Endodermal cell (in vitro differentiated cells): ENCODE results near the gene TNNC1. TPM values are rescaled to one million over a fixed set of nuclear protein-coding genes. Genes with fewer than 3 reads are reported as not detected.

Source experiments
- DNase-seq: peaks from one replicate; pipeline ENCODE4 v3.0.0-alpha.2; 2017
- H3K27ac ChIP-seq: 2 replicates; pipeline ENCODE4 v1.5.1; 2013; ENCODE audit warnings: mild to moderate bottlenecking, low read depth, low read length, moderate library complexity
- H3K27me3 ChIP-seq: 2 replicates; pipeline ENCODE4 v1.6.1; 2013; ENCODE audit warnings: mild to moderate bottlenecking, low read length, moderate library complexity; ENCODE audit not compliant: insufficient read depth, control insufficient read depth, poor library complexity, severe bottlenecking
- H3K36me3 ChIP-seq: 2 replicates; pipeline ENCODE4 v1.7.0; 2013; ENCODE audit warnings: mild to moderate bottlenecking, low read length, moderate library complexity; ENCODE audit not compliant: control insufficient read depth, insufficient read depth
- H3K4me1 ChIP-seq: one replicate; pipeline ENCODE4 v1.7.0; 2013; ENCODE audit warnings: low read length; ENCODE audit not compliant: control insufficient read depth, insufficient read depth
- H3K4me3 ChIP-seq: 2 replicates; pipeline ENCODE4 v1.5.1; 2013; ENCODE audit warnings: mild to moderate bottlenecking, low read length, moderate library complexity
- H3K9ac ChIP-seq: 2 replicates; pipeline ENCODE4 v1.6.1; 2013; ENCODE audit warnings: mild to moderate bottlenecking, low read length, moderate library complexity; ENCODE audit not compliant: poor library complexity, severe bottlenecking; ENCODE audit errors: extremely low read depth
- H3K9me3 ChIP-seq: 2 replicates; pipeline ENCODE4 v1.6.1; 2013; ENCODE audit warnings: mild to moderate bottlenecking, low read length, moderate library complexity; ENCODE audit not compliant: control insufficient read depth
- H3K27ac Mint-ChIP-seq: 2 replicates; pipeline ENCODE4 v1.8.0; 2020; ENCODE audit warnings: mixed read lengths
- H3K27me3 Mint-ChIP-seq: 2 replicates; pipeline ENCODE4 v1.8.0; 2021; ENCODE audit warnings: mild to moderate bottlenecking, mixed read lengths; ENCODE audit not compliant: insufficient read depth
- H3K36me3 Mint-ChIP-seq: 2 replicates; pipeline ENCODE4 v1.8.0; 2020; ENCODE audit warnings: low read depth, mixed read lengths
- H3K4me1 Mint-ChIP-seq: 2 replicates; pipeline ENCODE4 v1.8.0; 2020; ENCODE audit warnings: mixed read lengths
- H3K4me3 Mint-ChIP-seq: 2 replicates; pipeline ENCODE4 v1.8.0; 2020; ENCODE audit warnings: mild to moderate bottlenecking, moderate library complexity, mixed read lengths
- H3K9me3 Mint-ChIP-seq: 2 replicates; pipeline ENCODE4 v1.8.0; 2020; ENCODE audit warnings: mild to moderate bottlenecking, mixed read lengths
- CTCF ChIP-seq: fragments of 200-600 bp; sonication (generic); conservative IDR thresholded peaks from 2 replicates; pipeline ENCODE4 v1.5.0; 2021; ENCODE audit warnings: antibody characterized with exemption, mild to moderate bottlenecking
- WGBS, 2 experiments: methylation state at CpG; one replicate each; pipeline versions ENCODE4 v1.1.5 to v1.1.7; 2013; ENCODE audit warnings: missing lambda C conversion rate in 2 of 2, mixed read lengths in 1 of 2; ENCODE audit not compliant: insufficient coverage in 1 of 2, insufficient read length in 1 of 2; 5-methylcytosine and 5-hydroxymethylcytosine counted together
- total RNA-seq, 2 donors: library from RNA; stranded (reverse); fragmentation: NEBNext Ultra II Directional in 1 of 2; extraction: Animal tissue kit (Norgen Biotek cat#: 25700) in 1 of 2; gene quantifications; 2 replicates in 1 of 2; 3 replicates in 1 of 2; pipeline ENCODE4 v1.2.1, GENCODE V29; 2021

Gene TNNC1
- total RNA-seq, 2 donors from 2014 or later: 44.8 to 64.6 TPM

DNA sequence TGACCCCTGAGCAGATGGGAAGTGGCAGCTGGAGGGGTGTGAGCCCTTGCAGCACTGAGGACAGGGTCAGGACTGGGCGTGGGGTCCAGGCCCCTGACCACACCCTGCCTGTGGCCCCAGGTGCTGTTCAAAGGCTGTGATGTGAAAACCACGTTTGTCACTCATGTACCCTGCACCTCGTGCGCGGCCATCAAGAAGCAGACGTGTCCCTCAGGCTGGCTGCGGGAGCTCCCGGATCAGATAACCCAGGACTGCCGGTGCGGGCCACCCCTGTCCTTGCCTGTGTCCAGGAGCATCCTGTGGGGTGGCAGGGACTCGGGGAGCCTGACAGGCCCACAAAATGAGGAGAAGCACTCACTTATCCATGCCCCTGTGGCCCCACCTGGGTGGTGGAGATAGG is 47.2 kb upstream of the TNNC1 start:
- Histone ChIP-seq H3K36me3 (no peaks in the 10 kb centered on the region), H3K4me1 (no peaks in the 10 kb centered on the region), H3K27ac (no peak overlapping the region), H3K9ac (no peak overlapping the region), H3K27me3 (no peaks in the 10 kb centered on the region), H3K4me3 (no peak overlapping the region), H3K9me3 (no peaks in the 10 kb centered on the region)
- no peak for TF ChIP-seq CTCF
- H3K36me3 Mint-ChIP-seq: no peaks in the 10 kb centered on the region
- WGBS, 2 experiments: 92 to 94% methylated on average over 11 of the region's 11 CpGs
- no peak for DNase-seq
- H3K4me3 Mint-ChIP-seq: no peak overlapping the region
- no peaks in the 10 kb centered on the region for H3K27me3 Mint-ChIP-seq
- peaks cover 2% of the 10 kb centered on the region for H3K4me1 Mint-ChIP-seq
- no peaks in the 10 kb centered on the region for H3K9me3 Mint-ChIP-seq
- H3K27ac Mint-ChIP-seq: no peak overlapping the region

GRCh38 chr3:52498137-52499054 is 44.6 kb upstream of the TNNC1 start:
- Histone ChIP-seq H3K4me1 (no peaks in the 10 kb centered on the region), H3K27ac (no peak overlapping the region), H3K27me3 (no peaks in the 10 kb centered on the region), H3K9me3 (no peaks in the 10 kb centered on the region), H3K4me3 (no peak overlapping the region), H3K9ac (no peak overlapping the region), H3K36me3 (no peaks in the 10 kb centered on the region)
- Mint-ChIP-seq H3K4me3 (no peak overlapping the region), H3K4me1 (no peaks in the 10 kb centered on the region), H3K27ac (no peak overlapping the region), H3K27me3 (no peaks in the 10 kb centered on the region), H3K9me3 (no peaks in the 10 kb centered on the region), H3K36me3 (no peaks in the 10 kb centered on the region)
- no peak for TF ChIP-seq CTCF
- DNase-seq: no peak
- WGBS, 2 experiments: 92 to 93% methylated on average over 18 to 24 of the region's 24 CpGs

DNA sequence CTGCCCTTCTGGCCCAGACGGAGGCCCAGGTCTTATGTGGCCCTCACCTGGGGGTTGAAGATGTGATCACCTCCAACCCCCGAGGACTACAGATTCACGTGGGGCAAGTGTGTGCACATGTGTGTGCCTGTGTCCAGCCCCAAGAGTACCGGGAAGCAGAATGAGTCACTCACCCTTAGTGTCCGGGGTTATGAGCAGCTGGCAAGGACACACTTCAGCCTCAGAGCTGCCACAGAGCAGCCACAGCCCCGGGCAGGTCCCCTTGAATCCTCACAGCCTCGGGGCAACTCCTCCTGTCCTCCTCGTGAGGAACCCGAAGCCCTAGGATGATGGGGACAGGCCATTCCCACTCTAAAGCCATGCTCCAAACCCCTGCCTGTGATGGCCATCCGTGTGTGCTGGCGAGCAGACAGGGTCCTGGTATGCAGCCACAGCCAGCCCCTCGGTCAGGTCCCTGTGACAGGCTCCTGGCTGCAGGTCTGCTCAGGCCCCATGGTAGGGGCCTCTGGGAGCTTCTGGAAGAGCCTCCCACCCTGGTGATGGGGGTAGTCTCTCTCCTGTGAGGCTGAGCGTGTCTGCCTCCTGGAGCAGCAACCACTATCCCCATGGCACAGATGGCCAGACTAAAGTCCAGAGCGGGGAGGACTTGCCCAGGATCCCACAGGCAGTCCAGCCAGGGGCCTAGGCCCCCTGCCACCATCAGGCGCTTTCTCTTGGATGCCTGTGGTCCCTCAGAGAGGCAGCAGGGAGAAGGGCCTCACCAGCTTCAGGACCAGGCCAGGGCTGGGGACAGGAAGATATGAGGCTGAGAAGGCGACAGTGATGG is 42.1 kb upstream of the TNNC1 start:
- Mint-ChIP-seq H3K27ac (no peak overlapping the region), H3K9me3 (no peaks in the 10 kb centered on the region), H3K27me3 (no peaks in the 10 kb centered on the region), H3K36me3 (peaks cover 15% of the 10 kb centered on the region), H3K4me3 (no peak overlapping the region), H3K4me1 (no peaks in the 10 kb centered on the region)
- no peak for TF ChIP-seq CTCF
- Histone ChIP-seq H3K4me3 (no peak overlapping the region), H3K27me3 (no peaks in the 10 kb centered on the region), H3K9me3 (no peaks in the 10 kb centered on the region), H3K4me1 (no peaks in the 10 kb centered on the region), H3K9ac (no peak overlapping the region), H3K36me3 (peaks cover 8% of the 10 kb centered on the region), H3K27ac (peak overlapping the region; percentile 66)
- 90 to 96% methylated on average over 10 to 16 of the region's 16 CpGs for whole genome bisulfite sequencing, 2 experiments
- no peak for DNase-seq
